ENCODE measurements around the gene KRTAP5-6. TPM values are rescaled to one million over a fixed set of nuclear protein-coding genes. Genes with fewer than 3 reads are reported as not detected.
A peak's percentile ranks its signal among the peaks of the same experiment; 100 is the strongest.

KRTAP5-6 gene
- total and polyA plus RNA-seq, 8 donors: not detected

DNA sequence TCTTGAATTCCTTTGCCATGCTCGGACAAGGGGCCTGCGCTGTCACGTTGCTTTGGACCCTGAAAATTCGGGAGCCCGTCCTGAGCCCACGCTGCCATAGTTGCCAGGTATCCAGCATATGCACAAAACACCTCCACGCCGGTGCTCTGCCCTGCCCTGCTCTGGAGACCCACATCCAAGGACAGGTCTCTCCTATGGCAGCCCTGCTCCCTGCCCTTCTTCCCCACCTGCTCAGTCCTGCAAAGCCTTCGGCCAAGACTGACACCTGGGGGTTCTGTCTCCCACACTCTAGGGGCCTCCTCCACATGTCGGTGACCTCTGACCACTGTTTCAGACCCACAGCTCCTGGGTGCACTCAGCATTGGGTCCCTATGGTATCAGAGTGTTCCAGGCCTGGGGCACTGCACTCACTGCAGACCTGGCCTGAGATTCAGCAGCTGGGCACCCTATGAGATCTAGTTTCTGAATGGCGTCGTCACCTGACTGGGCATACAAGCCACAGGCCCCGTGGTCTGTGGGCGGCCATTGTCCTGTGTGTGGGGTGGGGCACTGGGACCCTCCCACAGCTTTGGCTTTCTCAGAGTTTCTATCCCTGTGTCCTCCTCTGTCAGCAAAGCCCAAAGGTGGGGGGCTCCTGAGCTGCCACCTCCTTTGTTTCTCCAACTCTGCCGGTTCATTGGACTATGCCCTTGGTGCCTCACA lies 2.0 kb upstream of the KRTAP5-6 start:
- Histone ChIP-seq H3K4me1 (peaks cover 13 to 18% (median 15%) of the 10 kb centered on the region in 4 donors), H3K36me3 (no peaks in the 10 kb centered on the region), H3K27ac (no peak overlapping the region), H3K27me3 (peaks cover 0 to 38% (median 5%) of the 10 kb centered on the region in 3 donors), H3K4me3 (no peak overlapping the region), H3K9me3 (no peaks in the 10 kb centered on the region)
- WGBS, 5 donors: 83 to 94% (median 88%) methylated on average over 12 to 15 of the region's 15 CpGs
- DNase-seq: peak in 1 of 2 donors; percentile 5
- TF ChIP-seq EP300 (IDR thresholded peaks at IDR 0.05) (no peak), POLR2A (IDR thresholded peaks at IDR 0.05) (no peak), POLR2AphosphoS5 (IDR thresholded peaks at IDR 0.05) (no peak)
- TF ChIP-seq, protein P1, sequence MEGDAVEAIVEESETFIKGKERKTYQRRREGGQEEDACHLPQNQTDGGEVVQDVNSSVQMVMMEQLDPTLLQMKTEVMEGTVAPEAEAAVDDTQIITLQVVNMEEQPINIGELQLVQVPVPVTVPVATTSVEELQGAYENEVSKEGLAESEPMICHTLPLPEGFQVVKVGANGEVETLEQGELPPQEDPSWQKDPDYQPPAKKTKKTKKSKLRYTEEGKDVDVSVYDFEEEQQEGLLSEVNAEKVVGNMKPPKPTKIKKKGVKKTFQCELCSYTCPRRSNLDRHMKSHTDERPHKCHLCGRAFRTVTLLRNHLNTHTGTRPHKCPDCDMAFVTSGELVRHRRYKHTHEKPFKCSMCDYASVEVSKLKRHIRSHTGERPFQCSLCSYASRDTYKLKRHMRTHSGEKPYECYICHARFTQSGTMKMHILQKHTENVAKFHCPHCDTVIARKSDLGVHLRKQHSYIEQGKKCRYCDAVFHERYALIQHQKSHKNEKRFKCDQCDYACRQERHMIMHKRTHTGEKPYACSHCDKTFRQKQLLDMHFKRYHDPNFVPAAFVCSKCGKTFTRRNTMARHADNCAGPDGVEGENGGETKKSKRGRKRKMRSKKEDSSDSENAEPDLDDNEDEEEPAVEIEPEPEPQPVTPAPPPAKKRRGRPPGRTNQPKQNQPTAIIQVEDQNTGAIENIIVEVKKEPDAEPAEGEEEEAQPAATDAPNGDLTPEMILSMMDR (IDR thresholded peaks at IDR 0.05): no peak
- intact Hi-C loops (cut with DNase I; ENCODE audit: low total_unique reads): no loop called here

DNA sequence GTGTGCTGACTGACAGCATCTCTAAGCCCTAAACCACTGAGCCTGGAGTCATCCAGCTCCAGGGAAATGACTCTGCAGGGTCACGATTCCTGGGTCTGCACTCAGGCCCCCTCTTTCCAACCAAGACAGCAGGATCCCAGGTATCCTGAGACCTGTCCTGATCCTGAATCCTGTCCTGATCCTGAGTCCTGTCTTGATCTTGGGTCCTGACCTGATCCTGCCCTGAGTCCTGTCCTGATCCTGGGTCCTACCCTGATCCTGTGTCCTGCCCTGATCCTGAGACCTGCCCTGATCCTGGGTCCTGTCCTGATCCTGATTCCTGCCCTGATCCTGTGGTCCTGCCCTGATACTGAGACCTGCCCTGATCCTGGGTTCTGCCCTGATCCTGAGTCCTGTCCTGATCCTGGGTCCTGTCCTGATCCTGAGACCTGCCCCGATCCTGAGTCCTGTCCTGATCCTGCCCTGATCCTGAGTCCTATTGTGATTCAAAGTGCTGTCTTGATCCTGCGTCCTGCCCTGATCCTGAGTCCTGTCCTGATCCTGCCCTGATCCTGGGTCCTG lies 1.4 kb upstream of the KRTAP5-6 start:
- Histone ChIP-seq H3K27me3 (peaks cover 0 to 42% (median 5%) of the 10 kb centered on the region in 3 donors), H3K4me1 (peaks cover 13 to 18% (median 15%) of the 10 kb centered on the region in 4 donors), H3K36me3 (no peaks in the 10 kb centered on the region), H3K27ac (no peak overlapping the region), H3K4me3 (no peak overlapping the region), H3K9me3 (no peaks in the 10 kb centered on the region)
- WGBS, 5 donors: 76 to 98% (median 95%) methylated on average over 3 of the region's 3 CpGs
- TF ChIP-seq EP300 (IDR thresholded peaks at IDR 0.05) (no peak), POLR2A (IDR thresholded peaks at IDR 0.05) (no peak), POLR2AphosphoS5 (IDR thresholded peaks at IDR 0.05) (no peak)
- TF ChIP-seq, protein P1 (IDR thresholded peaks at IDR 0.05): no peak
- no peak for DNase-seq
- intact Hi-C loops (cut with DNase I; ENCODE audit: low total_unique reads): no loop called here

DNA sequence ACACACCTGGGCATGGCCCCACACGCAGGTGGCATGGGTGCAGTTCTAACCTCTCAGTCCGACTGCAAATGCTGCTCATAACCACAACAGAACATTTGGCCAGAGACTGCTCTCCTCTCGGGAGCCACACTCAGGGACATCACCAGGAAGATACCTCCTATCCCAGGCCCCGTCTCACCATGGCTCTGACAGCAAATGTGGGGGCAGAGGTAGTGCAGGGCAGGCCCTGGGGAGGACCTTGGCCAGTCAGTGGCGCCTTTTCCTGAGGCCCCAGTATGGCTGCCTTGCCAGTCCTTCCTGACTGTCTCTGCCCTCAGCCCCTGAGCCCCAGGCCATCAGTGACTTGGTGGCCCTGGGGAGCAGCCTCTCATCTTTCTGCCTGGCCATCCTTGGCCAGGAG lies 2.8 kb downstream of the KRTAP5-6 start:
- no peaks in the 10 kb centered on the region for H3K36me3 ChIP-seq
- no peak overlapping the region for H3K27ac ChIP-seq
- WGBS, 5 donors: 78 to 100% (median 84%) methylated on average over 1 to 5 of the region's 5 CpGs
- no peak for TF ChIP-seq POLR2AphosphoS5 (IDR thresholded peaks at IDR 0.05)
- TF ChIP-seq, protein P1 (IDR thresholded peaks at IDR 0.05): no peak
- TF ChIP-seq POLR2A (IDR thresholded peaks at IDR 0.05): no peak
- TF ChIP-seq EP300 (IDR thresholded peaks at IDR 0.05): no peak
- H3K4me1 ChIP-seq: no peaks in the 10 kb centered on the region
- no peaks in the 10 kb centered on the region for H3K9me3 ChIP-seq
- intact Hi-C loops (cut with DNase I; ENCODE audit: low total_unique reads): no loop called here
- peaks cover 0 to 20% (median 0%) of the 10 kb centered on the region in 3 donors for H3K27me3 ChIP-seq
- no peak for DNase-seq
- no peak overlapping the region for H3K4me3 ChIP-seq

DNA sequence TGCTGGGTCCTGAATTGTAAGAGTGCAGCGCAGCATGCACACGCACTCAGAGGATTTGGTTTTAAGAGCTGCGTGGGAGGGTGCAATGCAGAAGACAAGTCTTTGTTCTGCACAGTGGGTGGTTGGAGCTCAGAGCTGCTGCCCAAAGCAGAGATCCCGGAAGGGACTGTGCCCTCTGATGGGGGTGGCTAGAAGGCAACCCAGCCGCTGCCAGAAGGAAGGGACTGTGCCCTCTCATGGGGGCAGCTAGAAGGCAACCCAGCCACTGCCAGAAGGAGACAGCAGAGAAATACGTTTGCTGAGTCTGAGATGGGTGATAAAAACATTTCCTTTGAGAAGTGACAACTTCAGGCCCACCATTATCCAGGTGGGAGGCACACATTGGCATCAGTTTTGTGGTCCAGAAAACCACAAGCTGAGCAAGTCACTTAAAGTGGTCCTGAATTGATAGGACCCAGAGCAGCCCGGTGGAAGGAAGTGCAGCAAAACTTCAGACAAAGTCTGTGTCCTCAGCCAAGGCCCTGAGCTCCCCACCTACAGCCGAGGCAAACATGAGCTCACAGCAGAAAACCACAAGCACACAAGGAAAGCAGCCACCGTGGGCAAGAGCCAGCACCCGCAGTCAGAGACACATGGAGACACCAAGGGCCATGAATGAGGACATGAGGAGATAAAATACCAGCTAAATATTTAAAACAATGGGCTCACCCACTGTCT lies 4.3 kb downstream of the KRTAP5-6 start:
- DNase-seq: no peak
- Histone ChIP-seq H3K4me1 (no peaks in the 10 kb centered on the region), H3K4me3 (no peak overlapping the region), H3K9me3 (no peaks in the 10 kb centered on the region), H3K36me3 (no peaks in the 10 kb centered on the region), H3K27me3 (peaks cover 0 to 20% (median 1%) of the 10 kb centered on the region in 3 donors), H3K27ac (no peak overlapping the region)
- WGBS, 5 donors: 64 to 74% (median 66%) methylated on average over 8 to 10 of the region's 10 CpGs
- intact Hi-C loops (cut with DNase I; ENCODE audit: low total_unique reads): no loop called here
- TF ChIP-seq EP300 (IDR thresholded peaks at IDR 0.05) (no peak), POLR2AphosphoS5 (IDR thresholded peaks at IDR 0.05) (no peak), POLR2A (IDR thresholded peaks at IDR 0.05) (no peak)
- TF ChIP-seq, protein P1 (IDR thresholded peaks at IDR 0.05): no peak

All from stomach (tissue), 9 donors.